Umbilical cord (tissue), 2 donors: ENCODE results near the gene PAX6. TPM values are rescaled to one million over a fixed set of nuclear protein-coding genes. Genes with fewer than 3 reads are reported as not detected.

ENCODE experiments used
- DNase-seq: peaks from one replicate; pipeline ENCODE4 v3.0.0-alpha.2; 2015; ENCODE audit warnings: low spot score
- total RNA-seq: library from RNA; depleted of rRNA; stranded (reverse); fragments of >200 nt; gene quantifications from one replicate; pipeline ENCODE4 v1.2.3, GENCODE V29; 2014; ENCODE audit warnings: low replicate concordance; ENCODE audit not compliant: insufficient read depth

PAX6 gene
- total RNA-seq, 1 donor from 2014 or later: 5.5 TPM

DNA sequence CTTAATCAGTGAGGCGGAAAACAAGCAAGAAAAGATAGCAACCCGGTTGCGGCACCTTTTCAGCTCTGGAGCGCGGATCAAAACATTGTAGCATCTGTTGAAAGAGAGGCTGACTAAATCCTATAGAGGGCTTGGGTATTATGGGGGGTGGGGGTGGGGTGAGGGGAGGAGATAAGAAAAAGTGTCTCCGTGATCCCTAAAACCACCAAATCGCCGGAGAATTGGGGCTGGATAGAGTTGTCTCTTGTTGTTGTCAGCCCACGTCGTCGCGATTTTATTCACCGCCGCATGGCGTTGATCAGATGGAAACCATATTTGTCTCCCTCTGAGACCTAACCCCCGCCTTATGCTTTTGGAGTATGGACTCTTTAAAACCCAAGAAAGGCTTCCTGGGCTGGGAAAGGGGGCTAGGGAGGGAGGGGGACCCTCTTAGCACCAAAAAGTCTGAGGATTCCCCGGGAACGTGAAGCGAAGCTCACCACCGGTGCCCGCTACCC is 13.0 kb downstream of the PAX6 start:
- no peak for DNase-seq

GRCh38 chr11:31797190-31798056 is 13.7 kb downstream of the PAX6 start:
- DNase-seq: no peak

- no peak for DNase-seq
These were observed 14.5 kb downstream of the PAX6 start for GRCh38 chr11:31796499-31797189.

- DNase-seq: no peak
These were observed 15.2 kb downstream of the PAX6 start for GRCh38 chr11:31795706-31796498.

DNA sequence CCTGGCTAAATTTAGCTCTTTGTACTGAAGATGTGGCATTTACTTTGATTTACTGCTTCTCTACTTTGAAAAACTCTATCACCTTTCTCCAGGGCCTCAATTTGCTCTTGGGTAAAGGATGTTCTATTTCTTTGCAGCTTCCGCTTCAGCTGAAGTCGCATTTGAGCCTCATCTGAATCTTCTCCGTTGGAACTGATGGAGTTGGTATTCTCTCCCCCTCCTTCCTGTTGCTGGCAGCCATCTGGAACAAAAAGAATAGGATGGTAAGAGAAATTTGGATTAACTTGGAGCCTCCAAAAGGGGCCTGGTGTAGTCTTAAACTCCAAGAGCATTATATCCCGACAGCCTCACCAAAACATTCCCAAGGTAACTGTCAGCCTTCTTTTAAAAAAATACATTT is 16.6 kb downstream of the PAX6 start:
- DNase-seq: no peak

DNA sequence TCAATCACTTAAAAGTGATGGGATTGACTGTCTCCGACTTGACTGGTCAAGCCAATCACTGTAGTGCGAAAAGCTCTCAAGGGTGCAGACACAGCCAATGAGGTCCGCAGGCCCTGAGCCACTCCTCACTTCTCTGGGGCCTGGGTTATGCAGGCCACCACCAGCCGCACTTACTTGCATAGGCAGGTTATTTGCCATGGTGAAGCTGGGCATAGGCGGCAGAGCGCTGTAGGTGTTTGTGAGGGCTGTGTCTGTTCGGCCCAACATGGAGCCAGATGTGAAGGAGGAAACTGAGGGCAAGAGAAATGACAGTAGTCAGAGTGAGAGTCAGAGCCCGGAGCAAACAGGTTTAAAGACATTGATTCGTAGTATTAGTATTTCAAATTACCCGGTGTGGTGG is 17.9 kb downstream of the PAX6 start:
- no peak for DNase-seq

DNA sequence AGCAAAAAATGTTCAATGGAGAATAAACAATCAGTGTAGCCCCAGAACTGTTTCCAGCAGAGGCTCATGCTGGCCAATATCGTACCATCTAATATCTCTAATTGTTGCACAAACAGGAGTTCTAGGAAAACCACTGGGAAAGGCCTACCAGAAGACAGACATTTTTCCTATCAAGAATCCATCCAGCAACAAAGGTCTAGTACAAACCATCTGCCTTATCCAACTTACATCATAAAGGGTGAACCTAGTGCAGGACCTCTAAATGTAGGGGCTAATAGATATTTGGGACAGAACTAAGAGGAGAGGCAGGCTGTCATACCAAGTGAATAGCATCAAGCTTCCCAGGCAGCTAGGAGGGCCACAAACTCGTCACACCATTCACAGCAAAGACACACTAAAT is 18.7 kb downstream of the PAX6 start:
- no peak for DNase-seq

GRCh38 chr11:31792036-31792435 is 19.1 kb downstream of the PAX6 start:
- no peak for DNase-seq

GRCh38 chr11:31790649-31791048 is 20.5 kb downstream of the PAX6 start:
- DNase-seq: no peak

DNA sequence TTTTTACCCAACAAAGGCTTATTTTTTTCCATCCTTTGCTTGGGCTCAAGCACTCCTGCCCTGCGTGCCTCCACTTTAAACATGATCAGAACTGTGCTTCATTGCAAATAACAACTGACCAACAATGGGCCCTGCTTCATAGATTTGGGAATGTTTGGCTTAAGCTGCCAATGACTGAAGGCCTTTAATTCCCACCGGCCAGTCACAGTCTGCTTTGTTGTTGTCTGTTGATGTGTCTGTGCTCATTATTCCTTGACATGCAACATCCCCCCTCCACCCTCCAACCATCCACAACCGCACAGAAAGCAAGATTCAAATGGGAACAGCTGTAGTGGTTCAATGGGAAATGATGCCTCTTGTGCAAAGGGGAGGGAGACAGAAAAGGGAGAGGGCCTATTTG is 23.0 kb downstream of the PAX6 start:
- no peak for DNase-seq

GRCh38 chr11:31786996-31787685 is 24.0 kb downstream of the PAX6 start:
- no peak for DNase-seq

DNA sequence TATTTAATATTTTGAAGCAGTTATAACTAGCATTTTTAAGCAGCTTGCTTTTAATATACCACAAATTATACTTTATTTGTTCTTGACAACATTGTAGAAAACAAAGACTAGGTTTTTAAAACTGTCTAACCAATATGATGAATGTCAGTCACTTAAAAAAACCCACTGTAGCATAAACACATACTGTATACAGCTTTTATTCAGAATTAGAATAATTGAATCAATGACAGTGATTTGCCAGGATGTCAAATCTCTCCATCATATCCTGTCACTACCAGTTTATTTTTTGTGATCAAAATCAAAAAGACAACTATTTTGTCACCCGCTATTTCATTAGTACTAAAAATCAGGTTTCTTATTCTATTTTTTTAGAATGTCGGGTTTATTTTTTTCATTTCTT is 26.5 kb downstream of the PAX6 start:
- no peak for DNase-seq

DNA sequence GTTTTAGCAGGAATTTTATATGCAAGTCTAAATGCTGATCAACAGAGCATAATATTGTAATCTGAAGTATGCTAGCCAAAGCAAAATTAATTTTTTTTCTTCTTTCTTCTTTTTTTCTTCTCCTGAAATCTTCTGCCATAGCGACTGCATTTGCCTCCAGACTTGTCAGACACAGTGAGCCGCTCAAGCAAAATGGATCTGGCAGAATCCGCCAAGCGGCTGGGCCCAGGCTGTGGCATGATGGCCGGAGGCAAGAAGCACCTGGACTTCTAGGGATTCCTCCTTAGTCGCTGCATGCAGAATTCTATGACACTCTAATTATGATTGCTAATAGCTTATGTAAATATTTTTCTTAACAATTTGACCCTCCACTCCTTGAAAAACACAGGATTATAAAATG is 27.9 kb downstream of the PAX6 start:
- DNase-seq: no peak

GRCh38 chr11:31782257-31782656 is 28.9 kb downstream of the PAX6 start:
- DNase-seq: no peak

DNA sequence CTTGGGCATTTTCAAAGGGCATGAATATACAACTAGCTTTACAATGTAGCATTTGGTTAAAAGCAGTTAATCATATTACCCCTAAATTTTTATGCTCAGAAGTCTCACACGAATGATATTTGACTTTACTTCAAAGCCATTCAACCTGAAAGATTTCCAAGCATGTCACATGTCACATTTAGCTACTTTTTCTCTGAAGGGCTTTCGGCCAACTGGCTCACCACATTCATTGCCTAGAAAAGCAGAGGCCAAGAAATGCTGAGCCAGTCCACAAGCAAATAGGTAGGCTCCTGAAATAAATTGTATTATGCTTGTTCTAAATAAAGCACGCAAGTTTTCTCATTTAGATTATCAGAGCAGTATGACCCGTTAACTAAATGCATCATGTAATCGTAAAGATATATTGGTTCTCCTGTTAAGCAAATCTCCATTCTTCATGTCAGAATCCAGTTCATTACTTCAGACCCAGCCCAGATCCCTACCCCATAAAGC is 30.6 kb downstream of the PAX6 start:
- no peak for DNase-seq

- no peak for DNase-seq
These were observed 31.0 kb downstream of the PAX6 start for GRCh38 chr11:31780078-31780477.

DNA sequence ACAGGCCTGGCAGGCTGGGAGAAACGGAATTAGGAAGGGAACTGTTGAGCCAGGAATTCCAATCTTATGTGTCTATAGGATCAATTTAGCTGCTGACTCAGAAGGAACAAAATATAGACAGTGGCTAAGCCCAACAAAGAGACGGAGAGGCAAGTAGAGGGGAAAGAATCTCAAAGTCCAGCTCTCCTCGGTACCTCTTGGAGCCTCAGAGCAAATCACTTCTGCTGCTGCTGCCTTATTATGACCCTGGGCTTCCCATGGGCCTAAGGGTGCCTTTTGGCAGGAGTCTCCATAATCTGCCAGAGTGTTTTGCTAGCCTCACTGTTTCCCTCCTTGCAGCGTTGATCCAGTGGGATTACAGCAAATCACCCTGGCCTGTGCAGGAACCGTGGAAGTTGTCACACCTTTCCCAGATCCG is 31.7 kb downstream of the PAX6 start:
- peak; percentile 51 for DNase-seq

GRCh38 chr11:31772412-31772811 is 38.7 kb downstream of the PAX6 start:
- no peak for DNase-seq

DNA sequence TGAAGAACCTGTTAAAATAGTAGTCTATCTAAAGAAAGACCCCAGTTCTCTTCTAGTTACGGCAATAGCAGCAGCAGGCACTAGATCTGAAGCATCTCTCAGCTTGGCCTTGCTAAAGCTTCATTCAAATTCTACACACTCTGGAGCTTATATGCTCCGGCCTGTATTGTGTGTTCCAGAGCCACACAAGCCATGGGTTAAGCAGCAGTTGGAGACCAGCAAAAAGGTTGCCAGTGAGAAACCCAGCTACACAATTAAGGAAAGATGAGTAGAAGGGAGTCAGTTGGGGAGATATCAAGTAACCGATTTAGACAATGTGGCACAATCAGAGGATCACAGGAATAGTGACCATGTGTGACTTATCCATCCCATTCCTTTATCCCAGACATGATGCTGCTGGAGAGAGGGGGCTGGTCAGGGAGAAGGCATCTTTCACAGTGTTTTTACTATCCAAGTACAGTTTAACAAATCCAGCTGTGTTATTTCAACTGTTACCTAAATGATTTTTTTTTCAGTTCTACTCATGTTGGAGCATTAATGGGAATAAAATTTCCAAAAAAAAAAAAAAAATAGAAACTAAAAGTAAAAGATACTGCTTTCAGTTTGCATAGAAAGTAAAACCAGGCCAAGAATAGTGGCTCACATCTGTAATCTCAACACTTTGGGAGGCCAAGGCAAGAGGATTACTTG is 41.0 kb downstream of the PAX6 start:
- no peak for DNase-seq

DNA sequence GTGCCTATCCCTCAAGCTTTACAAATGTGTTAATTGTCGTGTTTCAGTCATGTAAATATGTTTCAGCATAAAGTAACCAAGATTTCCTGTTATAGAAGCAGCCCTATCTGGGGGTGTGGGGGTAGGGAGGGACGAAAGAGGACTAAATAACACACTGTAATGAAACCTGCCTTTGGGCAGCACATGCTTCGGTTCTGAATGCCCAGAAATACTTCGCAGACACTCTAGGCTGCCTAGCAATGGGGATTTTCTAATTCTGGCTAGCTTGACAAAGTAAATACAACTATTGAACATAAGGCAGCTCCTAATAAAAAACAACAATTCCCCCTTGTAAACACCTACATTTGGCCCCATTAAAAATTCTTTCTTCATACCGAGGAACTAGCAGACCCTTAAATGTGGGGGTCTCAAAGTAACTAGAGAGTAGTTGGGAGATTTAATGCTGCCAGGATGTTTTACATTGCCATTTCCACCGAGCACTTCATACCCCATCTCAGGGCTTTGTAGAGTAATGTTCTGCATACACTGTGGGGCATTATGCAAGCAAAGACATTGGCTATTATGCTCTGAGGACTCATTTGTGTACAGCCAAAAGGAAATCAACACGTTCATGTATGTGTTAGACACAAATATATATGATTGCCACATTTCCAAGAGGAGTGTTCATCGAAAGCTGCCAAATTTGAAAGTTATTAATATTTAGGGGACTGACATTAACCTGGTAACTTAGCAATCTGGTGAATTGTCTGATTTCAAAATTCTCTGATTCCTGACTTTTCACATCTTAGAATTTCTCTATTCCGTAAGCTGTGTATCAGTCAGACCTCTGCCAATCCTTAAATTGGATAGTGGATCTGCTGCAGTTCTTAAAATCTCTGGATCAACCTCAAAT is 42.1 kb downstream of the PAX6 start:
- DNase-seq: no peak
